Progenitor cell of endocrine pancreas (in vitro differentiated cells): ENCODE data around the gene BEND2. TPM values are rescaled to one million over a fixed set of nuclear protein-coding genes. Genes with fewer than 3 reads are reported as not detected.

ENCODE experiments used
- DNase-seq: peaks from one replicate; pipeline ENCODE4 v3.0.0; 2021; ENCODE audit warnings: low spot score; ENCODE audit not compliant: unreplicated experiment
- H3K27ac Mint-ChIP-seq: 2 replicates; pipeline ENCODE4 v1.8.0; 2021; ENCODE audit warnings: mild to moderate bottlenecking, moderate library complexity, mixed read lengths
- H3K27me3 Mint-ChIP-seq: 2 replicates; pipeline ENCODE4 v1.8.0; 2021; ENCODE audit warnings: mixed read lengths
- H3K36me3 Mint-ChIP-seq: 2 replicates; pipeline ENCODE4 v1.8.0; 2022; ENCODE audit warnings: mixed read lengths; ENCODE audit not compliant: insufficient read depth
- H3K4me1 Mint-ChIP-seq: 2 replicates; pipeline ENCODE4 v1.8.0; 2021; ENCODE audit warnings: low read depth, mixed read lengths
- H3K4me3 Mint-ChIP-seq: 2 replicates; pipeline ENCODE4 v1.8.0; 2021; ENCODE audit warnings: low read depth, mild to moderate bottlenecking, moderate library complexity, mixed read lengths
- H3K9me3 Mint-ChIP-seq: 2 replicates; pipeline ENCODE4 v1.8.0; 2021; ENCODE audit warnings: low read depth, mixed read lengths
- total RNA-seq: library from RNA; stranded (reverse); gene quantifications from 2 replicates; pipeline ENCODE4 v1.2.1, GENCODE V29; 2021
- TF ChIP-seq, protein P1 (sequence below): fragments of 200-600 bp; sonication (generic); IDR thresholded peaks from one replicate; pipeline ENCODE4 v1.5.0; 2021; ENCODE audit warnings: antibody characterized with exemption, mild to moderate bottlenecking; ENCODE audit not compliant: unreplicated experiment

The BEND2 gene
- total RNA-seq, 1 donor from 2014 or later, result not detected

- no peak overlapping the region for H3K4me3 Mint-ChIP-seq
- no peaks in the 10 kb centered on the region for H3K36me3 Mint-ChIP-seq
- peaks cover 22% of the 10 kb centered on the region for H3K9me3 Mint-ChIP-seq
Observed at GRCh38 chrX:18179446-18179845, 41.2 kb downstream of the BEND2 start.

GRCh38 chrX:18174971-18175370 is 45.7 kb downstream of the BEND2 start:
- no peaks in the 10 kb centered on the region for H3K36me3 Mint-ChIP-seq
- no peak for DNase-seq
- peaks cover 11% of the 10 kb centered on the region for H3K9me3 Mint-ChIP-seq
- H3K4me1 Mint-ChIP-seq, result no peaks in the 10 kb centered on the region
- H3K27ac Mint-ChIP-seq, result no peak overlapping the region
- TF ChIP-seq, protein P1, sequence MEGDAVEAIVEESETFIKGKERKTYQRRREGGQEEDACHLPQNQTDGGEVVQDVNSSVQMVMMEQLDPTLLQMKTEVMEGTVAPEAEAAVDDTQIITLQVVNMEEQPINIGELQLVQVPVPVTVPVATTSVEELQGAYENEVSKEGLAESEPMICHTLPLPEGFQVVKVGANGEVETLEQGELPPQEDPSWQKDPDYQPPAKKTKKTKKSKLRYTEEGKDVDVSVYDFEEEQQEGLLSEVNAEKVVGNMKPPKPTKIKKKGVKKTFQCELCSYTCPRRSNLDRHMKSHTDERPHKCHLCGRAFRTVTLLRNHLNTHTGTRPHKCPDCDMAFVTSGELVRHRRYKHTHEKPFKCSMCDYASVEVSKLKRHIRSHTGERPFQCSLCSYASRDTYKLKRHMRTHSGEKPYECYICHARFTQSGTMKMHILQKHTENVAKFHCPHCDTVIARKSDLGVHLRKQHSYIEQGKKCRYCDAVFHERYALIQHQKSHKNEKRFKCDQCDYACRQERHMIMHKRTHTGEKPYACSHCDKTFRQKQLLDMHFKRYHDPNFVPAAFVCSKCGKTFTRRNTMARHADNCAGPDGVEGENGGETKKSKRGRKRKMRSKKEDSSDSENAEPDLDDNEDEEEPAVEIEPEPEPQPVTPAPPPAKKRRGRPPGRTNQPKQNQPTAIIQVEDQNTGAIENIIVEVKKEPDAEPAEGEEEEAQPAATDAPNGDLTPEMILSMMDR, result no peak
- no peak overlapping the region for H3K4me3 Mint-ChIP-seq
- H3K27me3 Mint-ChIP-seq, result no peaks in the 10 kb centered on the region

More at GRCh38 chrX:18179446-18179845, 41.2 kb downstream of the BEND2 start:
- no peaks in the 10 kb centered on the region for H3K4me1 Mint-ChIP-seq
- DNase-seq, result no peak
- no peak overlapping the region for H3K27ac Mint-ChIP-seq
- H3K27me3 Mint-ChIP-seq, result no peaks in the 10 kb centered on the region
- TF ChIP-seq, protein P1, result no peak

GRCh38 chrX:18174209-18174608 is 46.5 kb downstream of the BEND2 start:
- TF ChIP-seq, protein P1, result no peak
- H3K4me1 Mint-ChIP-seq, result no peaks in the 10 kb centered on the region
- no peak for DNase-seq
- H3K36me3 Mint-ChIP-seq, result no peaks in the 10 kb centered on the region
- no peak overlapping the region for H3K4me3 Mint-ChIP-seq
- no peak overlapping the region for H3K27ac Mint-ChIP-seq
- no peaks in the 10 kb centered on the region for H3K27me3 Mint-ChIP-seq
- H3K9me3 Mint-ChIP-seq, result peaks cover 6% of the 10 kb centered on the region

DNA sequence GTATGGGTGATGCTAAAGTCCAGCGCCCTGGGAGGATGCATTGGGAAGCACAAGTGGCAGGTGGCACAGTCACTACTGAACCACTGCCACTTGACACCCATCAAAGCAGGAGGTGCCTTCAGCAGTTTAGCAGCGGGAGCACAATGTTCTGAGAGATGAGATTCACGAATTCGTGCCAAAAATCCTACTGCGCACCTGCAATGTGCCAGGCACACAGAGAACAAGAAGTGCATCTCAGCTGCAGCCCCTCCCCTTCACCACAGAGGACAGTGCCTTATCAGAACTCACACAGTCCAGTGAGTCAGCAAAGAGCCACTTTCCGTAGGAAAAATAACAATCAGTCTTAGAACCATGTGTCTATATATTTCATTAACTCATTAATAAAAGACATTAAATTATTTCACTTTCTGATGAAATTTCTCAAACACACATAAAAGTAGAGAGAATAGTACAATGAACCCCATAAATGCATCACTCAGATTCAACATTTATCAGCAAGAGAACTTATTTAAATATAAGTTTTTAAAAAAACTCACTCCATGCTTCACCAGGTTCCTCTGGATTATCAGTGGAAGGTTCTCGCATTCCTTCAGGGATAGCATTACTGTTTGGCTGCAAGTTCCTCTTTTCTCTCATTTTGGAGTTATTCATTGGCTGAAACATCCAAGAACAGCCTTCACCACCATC is 47.0 kb downstream of the BEND2 start:
- Mint-ChIP-seq H3K4me3 (no peak overlapping the region), H3K9me3 (peaks cover 6% of the 10 kb centered on the region), H3K27ac (no peak overlapping the region), H3K36me3 (no peaks in the 10 kb centered on the region), H3K4me1 (no peaks in the 10 kb centered on the region), H3K27me3 (no peaks in the 10 kb centered on the region)
- DNase-seq, result no peak
- TF ChIP-seq, protein P1, result no peak

DNA sequence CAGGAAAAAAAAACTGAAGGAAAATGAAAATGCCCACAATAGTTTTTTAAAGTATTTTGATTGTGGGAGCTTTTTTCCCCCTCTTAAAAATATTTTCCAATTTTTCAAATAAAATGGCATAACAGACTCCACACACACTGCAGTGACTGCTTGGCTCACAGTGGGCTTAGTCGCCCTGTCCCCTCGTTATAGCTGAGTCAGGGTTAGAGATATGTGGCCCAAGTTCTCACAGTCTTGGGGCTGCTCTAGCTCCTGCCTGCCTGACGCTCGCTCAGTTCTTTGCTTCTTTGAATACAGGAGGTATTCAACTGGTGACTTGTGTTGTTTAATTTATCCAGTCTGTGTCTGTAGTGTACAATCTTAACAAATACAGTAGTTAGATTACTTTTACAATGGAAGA is 47.7 kb downstream of the BEND2 start:
- peaks cover 6% of the 10 kb centered on the region for H3K9me3 Mint-ChIP-seq
- no peaks in the 10 kb centered on the region for H3K36me3 Mint-ChIP-seq
- no peaks in the 10 kb centered on the region for H3K4me1 Mint-ChIP-seq
- no peak overlapping the region for H3K27ac Mint-ChIP-seq
- no peak overlapping the region for H3K4me3 Mint-ChIP-seq
- H3K27me3 Mint-ChIP-seq, result no peaks in the 10 kb centered on the region
- no peak for DNase-seq
- TF ChIP-seq, protein P1, result no peak
